GM18511 (cell line): ENCODE results near the gene SH3RF3.
A peak's percentile ranks its signal among the peaks of the same experiment; 100 is the strongest.

Experiments
- ATAC-seq: cut with Tn5 transposase; IDR thresholded peaks from one replicate; pipeline ENCODE4 v1.9.1; 2021; ENCODE audit warnings: mild to moderate bottlenecking, moderate library complexity; ENCODE audit not compliant: unreplicated experiment

SH3RF3 gene

DNA sequence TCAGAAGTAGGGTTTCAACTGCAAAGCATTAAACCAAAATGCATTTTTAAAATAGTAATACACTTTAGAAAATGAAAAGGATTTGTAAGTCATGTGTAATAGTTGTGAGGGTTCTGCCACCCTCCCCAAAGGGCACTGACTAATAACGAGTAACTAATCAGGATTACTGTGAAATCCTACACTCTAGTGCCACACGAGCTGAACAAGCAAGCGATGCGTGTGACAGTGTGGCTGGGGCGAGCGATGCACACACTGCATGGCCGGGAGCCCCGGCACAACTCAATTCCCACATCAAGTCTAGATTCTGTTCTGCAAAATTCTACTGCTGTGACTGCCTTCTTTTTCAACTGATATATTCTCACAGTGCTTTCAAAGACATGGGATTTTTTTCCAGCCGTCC is 328.4 kb downstream of the SH3RF3 start:
- no peak for ATAC-seq

DNA sequence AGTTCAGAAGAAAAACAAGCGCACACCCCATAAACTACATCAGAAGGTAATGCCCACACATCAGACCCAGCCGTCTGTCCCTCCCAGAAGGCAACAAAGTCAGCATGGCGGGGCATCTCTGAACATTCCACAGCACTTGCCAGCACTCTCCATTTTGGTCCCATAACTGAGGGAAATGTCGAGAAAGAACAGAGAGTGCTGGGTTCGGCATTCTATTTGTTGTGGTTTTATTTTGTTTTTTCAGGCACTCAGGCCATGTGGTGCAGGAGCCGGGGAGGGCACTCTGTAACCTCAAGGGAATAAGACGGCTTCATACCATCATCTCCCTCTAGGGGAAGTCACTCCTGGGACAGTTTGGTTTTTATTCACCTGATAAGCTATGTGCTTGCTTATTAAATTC is 328.8 kb downstream of the SH3RF3 start:
- no peak for ATAC-seq

DNA sequence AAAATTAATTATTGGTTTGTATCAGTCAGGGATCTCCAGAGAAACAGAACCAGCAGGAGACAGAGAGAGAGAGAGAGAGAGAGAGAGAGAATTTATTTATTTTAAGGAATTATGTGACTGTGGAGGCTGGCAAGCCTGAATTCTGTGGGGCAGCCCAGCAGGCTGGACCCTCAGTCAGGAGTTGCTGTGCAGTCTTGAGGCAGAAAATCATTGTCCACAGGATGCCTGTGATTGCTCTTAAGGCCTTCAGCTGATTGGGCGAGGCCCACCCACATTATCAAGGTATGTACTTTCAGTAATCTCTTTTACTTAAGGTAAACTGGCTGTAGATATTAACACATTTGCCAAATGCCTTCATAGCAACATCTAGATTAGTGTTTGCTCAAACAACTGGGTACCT is 329.5 kb downstream of the SH3RF3 start:
- no peak for ATAC-seq

DNA sequence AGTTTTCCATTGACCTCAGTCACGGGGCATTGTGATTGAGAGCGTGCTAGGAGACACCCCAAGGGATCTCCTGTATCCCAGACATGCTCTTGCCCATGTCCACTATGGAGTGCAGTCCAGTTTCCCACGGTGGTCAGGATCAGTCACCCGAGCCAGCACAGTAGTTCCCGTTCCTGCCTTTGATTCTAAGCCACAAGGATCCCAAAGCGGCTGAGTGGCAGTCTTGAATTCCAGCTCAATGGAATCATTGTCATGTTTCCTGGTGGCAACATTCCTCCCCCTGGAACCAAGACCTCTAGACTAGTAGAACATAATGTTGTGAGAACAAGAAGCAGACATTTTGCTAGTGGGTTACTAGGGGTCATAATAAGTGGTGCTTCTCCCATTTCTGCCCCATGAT is 330.5 kb downstream of the SH3RF3 start:
- ATAC-seq, result no peak

DNA sequence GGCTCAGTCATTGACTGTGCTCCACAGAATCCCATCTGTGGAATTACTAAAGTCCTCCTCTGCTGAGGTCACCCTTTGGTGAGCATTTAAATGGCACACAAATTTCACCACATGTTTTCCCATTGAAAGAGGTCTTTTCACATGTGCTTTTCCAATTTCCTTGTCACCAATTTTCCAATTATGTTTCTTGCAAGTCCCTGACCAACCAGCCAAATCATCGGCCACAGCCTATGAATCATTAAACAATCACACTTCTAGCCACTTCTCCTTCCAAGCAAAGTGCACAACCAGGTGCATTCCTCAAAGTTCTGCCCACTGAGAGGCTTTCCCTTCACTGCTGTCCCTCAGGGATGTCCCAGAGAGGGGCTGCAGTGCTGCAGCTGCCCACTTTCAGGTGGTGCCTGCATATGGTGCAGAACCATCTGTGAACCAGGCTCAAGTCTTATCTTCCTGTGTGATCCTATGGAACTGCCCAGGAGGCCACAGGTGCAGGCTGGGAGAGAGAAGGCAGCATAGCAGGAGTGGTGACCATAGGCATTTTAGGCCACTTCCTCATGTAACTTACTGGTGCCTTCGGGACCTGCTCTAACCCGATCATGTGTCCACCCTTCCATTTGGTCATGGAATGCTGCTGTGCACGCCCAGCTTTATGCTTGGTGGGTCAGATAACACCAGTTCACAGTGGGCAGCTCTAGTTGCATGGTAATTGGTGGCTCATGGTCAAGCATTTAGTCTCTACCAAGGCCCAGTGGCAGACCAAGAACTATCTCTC is 331.7 kb downstream of the SH3RF3 start:
- ATAC-seq, result no peak

DNA sequence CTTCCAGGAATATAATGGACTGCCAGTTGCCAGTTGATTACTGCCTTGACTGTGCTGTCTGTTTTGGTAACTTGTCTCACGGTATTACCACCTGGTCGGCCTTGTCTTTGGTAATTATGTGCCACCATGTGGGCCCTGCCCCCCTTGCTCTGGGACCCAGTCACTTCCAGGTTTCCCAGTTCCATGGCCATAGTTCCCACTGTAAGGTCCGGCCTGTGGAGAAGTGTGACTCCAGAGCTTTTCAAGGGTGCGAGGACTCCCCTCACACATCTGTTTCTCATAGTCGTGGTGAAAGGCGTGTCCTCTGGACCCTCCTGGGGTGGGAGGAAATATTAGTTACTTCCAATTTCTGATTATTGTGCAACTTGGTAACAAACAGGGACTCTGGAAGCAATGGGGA is 334.2 kb downstream of the SH3RF3 start:
- no peak for ATAC-seq

DNA sequence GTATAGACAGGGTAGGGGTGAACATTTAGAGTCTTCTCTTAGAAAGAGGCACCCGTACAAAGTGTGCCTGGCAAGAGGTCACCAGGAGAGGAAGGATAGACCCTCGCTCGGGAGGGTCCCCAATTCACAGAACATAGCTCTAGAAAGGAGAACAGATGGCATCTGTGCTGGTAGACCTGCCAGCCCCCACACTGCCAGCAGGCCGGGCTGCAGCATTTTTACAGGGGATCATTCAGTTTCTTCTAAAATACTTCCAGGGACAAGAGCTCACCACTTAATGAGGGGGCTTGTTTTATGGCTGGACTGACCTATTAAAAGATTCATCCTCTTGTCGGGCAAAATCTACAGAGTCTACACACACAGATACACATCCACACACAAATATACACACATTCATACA is 334.9 kb downstream of the SH3RF3 start:
- no peak for ATAC-seq

DNA sequence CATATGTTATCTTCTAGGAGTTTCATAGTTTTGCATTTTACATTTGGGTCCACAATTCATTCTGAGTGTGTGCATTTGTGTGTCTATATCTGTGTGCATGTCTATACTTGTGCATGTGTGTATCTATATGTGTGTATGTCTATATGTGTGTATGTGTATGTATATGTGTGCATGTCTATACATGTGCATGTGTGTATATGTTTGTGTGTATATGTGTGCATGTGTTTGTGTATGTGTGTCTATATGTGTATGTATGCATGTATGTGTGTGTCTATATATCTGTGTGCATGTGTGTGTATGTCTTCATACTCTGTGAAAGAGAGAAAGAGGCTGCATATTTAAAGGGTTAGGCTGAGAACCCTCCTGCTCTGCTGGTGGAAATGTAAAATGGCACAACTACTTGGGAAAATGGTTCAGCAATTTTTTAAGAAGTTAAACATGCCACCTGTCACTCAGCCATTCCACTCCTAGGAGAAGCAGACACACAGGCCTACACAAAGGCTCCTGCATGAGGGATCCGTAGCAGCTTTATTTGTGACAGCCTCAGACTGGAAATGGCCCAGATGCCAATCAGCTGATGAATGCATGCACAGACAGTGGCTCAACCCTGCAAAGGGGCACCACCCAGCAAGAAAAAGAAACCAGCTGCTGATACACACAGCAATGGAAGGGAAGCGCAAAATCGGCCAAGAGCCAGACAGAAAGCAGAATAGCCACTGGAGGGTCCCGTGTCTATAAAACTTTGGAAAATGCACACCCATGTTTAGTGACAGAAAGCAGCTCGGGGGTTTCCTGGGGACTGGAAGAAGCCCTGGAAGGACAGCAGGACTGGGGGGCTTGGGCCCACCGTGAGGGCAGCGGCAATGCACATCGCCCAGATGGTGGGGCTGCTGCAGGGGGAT is 337.9 kb downstream of the SH3RF3 start:
- ATAC-seq, result no peak

DNA sequence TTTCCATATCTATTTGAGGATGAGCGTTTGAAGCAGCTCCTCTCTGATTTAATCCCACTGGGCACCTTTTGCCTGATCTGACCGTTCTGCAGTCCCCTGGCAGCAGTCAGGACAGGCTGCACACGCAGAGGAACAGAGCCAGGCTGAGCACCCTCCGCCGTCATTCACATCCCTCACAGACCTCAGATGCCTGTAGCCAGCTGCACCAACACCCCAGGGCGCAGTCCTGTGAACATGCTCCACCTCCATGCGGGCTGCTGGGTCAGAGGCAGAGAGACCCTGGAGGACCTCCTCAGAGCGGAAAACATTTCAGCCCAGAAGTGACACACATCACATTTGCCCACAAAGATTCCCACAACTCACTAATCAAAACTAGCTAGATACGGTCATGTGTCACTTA is 338.7 kb downstream of the SH3RF3 start:
- ATAC-seq, result no peak

DNA sequence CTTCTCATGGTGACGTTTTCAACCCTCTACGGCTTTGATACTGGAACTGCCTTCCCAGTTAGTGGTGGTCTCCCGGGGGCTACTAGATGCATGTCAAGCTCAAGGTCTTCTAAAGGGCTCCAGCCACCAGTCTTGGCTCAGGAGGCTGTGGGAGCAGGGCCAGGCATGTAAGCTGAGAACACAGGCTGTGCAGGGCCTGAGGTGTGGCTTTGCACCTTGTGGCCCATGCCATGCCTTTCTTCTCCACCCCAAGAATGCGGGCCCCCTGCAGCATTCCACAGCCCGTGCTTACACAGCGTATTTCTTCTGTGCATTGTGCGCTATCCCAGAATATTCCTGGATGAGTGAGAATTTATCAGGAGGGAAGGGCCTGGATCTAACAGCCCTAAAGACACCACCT is 339.9 kb downstream of the SH3RF3 start:
- no peak for ATAC-seq

DNA sequence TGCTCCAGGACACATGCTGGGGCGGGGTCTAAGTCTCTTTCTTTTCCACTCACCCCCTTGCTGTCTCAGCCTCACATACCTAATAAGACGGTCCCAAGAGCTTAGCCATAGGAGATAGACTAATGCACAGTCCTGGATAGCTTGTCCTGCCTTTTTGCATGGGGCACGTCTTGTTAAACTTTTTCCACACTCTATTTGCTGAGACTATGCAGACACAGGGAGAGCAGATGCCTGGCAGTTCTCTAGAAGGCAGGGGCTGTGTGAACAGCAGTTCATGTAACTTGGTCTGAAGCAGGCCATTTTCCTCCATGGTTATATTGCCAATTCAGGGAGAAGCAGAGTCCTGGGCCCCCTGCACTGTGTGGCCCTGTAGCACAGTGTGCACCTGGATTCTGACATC is 342.7 kb downstream of the SH3RF3 start:
- no peak for ATAC-seq

DNA sequence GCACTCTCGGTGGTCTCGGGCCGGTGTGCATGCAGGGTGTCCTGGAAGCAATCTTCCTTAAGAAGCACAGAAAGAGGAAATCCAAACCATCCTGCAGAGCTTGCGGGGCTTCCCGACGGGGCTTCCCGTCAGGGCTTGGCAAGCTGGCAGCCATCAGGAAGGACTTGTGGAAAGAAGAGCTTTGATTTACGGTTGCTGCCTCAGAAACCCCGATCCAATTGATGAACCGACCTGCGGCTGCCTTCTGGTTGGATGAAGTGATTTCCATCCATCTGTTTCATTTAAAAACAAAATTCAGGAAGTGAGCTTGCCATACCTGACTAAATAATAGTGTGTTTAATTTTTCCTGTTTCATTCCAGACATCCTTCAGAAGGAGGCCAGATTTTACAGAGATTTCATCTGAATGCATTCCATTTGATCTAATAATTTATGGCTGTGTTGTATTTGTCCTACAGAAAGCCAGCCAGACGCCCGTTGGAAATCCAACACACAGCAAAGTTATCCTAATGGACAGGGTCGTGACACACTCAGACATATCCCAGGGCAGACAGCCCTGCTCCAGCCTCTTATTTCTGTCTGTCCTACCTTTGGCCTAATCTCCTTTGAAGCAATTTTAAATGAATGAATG is 343.4 kb downstream of the SH3RF3 start:
- ATAC-seq, result no peak

DNA sequence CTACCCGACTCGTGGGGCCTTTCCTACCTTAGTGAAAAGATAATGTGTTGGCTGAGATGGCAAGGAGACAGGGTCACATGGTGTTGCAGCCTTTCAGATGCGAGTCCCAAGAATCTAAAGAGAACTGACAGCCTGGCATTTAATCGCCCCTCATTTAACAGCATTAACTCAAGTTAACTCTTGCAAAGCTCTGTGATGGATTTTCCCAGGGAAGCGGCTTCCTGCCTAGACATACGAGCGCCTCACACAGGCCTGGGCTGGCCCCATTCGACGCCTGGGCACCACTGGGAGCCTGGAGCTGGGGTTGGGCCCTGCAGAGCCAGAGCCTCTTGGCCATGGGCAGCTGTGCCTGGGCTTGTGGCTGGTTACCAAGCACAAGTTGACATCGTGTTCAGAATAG is 344.0 kb downstream of the SH3RF3 start:
- ATAC-seq, result no peak

DNA sequence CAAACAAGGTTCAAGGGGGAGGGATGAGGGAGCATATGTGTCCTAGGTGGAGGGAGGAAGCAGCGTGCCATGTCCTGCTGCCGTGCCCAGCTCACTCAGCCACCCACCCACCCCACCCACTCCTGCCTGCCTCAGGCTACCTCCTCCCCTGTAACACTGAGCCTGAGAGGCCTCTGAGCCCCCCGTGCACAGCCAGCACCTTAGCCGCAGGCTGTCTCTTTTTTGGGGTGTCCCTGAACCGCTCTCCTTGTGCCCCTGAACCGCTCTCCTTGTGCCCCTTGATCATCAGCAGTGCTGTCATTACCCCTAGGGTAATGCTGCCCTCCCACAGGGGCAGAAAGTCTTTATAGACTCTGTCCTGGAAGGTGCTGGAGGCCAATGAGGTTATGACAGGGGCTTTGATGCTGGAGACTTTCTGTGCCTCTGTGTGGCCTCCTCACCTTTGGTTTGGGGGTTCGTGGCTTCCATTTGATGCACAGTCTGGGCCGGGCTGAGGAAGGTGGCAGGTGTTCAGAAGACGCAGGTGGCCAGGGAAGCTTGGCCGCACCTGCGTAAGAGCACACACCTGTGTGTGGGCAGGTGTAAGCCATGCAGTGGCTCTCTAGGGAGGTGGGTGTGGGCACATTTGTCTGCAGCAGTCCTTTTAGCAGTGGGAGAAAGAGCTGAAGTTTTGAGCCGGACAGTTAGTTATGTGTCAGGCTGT is 344.8 kb downstream of the SH3RF3 start:
- ATAC-seq, result no peak

DNA sequence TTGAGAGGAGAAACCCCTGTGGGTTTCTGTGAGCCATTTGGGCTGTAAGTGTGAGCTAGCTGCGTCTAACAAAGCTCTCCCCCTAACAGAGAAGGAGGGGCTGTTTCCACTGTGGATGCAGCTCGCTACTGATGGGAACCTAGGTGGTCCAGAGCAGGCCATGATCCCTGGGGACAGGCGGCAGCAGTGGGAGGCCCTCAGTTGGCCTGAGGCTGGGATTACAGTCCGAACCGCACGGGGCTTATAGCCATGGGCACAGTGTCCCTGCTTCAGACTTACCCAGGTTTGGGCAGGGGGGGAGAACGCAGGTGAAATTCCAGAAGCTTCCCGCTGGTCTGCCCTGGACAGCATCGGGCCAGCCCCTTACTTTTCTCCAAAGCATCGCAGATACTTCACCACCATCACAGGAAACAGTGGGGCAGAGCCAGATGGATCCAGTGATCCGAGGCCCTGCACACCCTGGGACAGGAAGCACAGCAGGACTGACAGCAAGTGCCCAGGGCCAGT is 345.4 kb downstream of the SH3RF3 start:
- ATAC-seq, result no peak

DNA sequence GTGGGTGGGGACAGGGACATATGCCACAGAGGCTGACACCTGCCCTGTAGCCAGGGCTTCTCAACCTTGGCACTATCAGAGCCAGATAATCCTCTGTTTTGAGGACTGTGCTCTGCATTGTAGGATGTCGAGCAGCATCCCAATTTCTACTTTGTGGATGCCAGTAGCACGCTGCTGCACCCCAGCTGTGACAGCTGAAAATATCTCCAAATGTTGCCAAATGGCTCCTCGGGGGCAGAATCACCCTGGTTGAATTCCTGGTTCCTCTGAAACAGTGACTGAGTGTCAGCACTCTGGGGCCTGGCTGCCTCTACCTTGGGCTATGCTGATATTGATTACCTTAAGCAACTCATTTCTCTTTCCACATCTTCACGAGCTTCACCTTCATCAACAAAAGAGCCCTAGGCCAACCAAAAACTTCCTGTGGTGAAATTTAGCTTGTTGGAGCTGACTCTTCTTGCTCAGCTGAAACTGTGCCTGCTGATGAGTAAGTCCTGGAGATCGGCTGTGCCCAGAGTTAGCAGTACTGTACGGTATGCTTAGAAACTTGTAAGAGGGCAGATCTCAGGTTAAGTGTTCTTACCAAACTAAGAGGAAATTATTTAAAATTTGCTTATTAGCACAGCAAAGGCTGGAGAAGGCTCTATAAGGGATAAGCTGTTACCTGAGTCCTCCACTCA is 346.7 kb downstream of the SH3RF3 start:
- ATAC-seq, result peak; percentile 51

DNA sequence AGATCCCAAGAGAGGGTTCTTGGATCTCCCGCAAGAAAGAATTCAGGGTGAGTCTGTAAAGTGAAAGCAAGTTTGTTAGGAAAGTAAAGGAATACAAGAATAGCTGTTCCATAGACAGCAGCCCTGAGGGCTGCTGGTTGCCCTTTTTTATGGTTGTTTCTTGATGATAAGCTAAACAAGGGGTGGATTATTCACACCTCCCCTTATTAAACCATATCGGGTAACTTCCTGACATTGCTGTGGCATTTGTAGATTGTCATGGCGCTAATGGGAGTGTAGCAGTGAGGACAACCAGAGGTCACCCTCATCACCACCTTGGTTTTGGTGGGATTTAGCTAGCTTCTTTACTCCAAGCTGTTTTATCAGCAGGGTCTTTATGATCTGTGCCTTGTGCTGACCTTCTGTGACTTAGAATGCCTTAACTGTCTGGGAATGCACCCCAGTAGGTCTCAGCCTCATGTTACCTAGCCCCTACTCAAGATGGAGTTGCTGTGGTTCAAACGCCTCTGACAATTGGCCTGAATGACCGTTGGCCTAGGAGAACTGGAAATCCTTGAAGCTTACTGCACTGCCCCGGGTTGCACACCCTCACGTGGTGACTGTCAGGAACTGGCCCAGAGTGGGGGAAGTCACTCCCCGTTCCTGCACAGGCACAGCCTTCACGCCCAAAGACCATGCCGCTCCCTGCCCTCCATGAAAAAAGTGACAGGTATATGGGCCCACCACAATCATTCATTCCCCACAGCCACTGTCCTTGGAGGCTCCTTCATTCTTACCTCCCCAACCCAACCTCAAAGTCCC is 347.8 kb downstream of the SH3RF3 start:
- ATAC-seq, result no peak

DNA sequence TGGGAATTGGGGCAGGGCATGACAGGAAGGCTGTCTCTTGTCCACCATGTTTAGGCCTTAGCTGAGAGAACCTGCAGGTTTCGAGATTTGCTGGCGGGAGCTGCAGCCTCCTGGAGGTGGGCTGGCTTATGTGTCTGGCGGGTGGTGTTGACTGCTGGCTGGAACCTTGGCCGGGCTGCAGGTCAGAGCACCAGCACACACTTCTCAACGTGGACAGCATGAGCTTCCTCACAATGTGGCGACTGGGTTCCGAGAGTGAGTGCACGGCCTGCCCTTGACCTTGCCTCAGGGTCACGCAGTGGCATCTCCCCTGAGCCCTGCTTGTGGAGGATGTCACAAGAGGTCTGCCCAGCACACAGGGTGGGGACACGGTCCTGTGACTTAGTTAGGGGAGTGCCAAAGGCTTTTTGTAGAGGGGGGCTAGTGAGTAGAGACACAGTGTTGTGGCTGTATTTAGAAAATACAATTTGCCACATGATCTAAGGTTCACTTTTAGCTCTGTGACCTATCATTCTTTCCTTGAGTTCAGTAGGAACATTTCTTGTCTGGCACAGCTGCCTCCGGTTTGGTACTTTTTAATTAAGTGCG is 350.0 kb downstream of the SH3RF3 start:
- ATAC-seq, result no peak

DNA sequence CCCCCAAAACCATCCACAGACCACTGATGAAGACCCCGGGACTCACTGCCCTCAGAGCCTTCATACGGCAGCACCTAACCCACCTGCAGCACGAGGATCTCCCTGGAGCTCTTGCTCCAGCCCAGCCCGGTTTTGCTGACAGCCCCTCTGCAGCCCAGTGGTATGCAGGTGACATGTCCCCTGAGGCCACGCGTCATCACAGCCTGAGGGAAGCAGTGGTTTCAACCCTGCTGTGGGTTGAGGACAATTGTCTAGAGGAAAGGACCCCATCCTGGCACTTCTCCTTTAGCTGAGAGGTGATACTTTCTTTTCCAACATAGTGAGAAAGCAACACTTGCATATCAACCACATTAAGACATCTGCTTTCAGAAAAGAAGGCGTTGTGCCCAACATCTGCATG is 350.8 kb downstream of the SH3RF3 start:
- no peak for ATAC-seq
